GM21423 (cell line): ENCODE measurements around the gene ZNF182.
"Not testable (repeated sequence)": the region's sequence is repeated elsewhere in the genome, so short reads cannot be mapped to it uniquely, and the experiment has no call there.

Source experiments
- ATAC-seq: cut with Tn5 transposase; IDR thresholded peaks from one replicate; pipeline ENCODE4 v1.9.1; 2021; ENCODE audit warnings: mild to moderate bottlenecking, moderate library complexity; ENCODE audit not compliant: unreplicated experiment

ZNF182 gene

GRCh38 chrX:48003758-48004457, at the start of gene ZNF182:
ZNF182 (minus strand) TSS chrX:48003989; CDS start chrX:48002609, 1,380 bp downstream.
- peak; percentile 87 for ATAC-seq

GRCh38 chrX:48046846-48047245, 43.1 kb upstream of the ZNF182 start:
- no peak for ATAC-seq

- ATAC-seq: no peak
These were observed 41.9 kb upstream of the ZNF182 start for GRCh38 chrX:48045410-48046311.

GRCh38 chrX:48043056-48043455, 39.3 kb upstream of the ZNF182 start:
- ATAC-seq: no peak

- ATAC-seq: no peak
These were observed 32.1 kb upstream of the ZNF182 start for GRCh38 chrX:48035891-48036290.

GRCh38 chrX:48030641-48031173, 26.9 kb upstream of the ZNF182 start:
- ATAC-seq: not testable (repeated sequence)

- ATAC-seq: no peak
These were observed 26.4 kb upstream of the ZNF182 start for GRCh38 chrX:48030237-48030636.

- ATAC-seq: no peak
These were observed 24.3 kb upstream of the ZNF182 start for GRCh38 chrX:48028091-48028490.

- ATAC-seq: not testable (repeated sequence)
These were observed 23.8 kb upstream of the ZNF182 start for GRCh38 chrX:48027545-48027944.

GRCh38 chrX:48025561-48025960, 21.8 kb upstream of the ZNF182 start:
- ATAC-seq: no peak

GRCh38 chrX:48022738-48023137, 18.9 kb upstream of the ZNF182 start:
- no peak for ATAC-seq

- no peak for ATAC-seq
These were observed 18.3 kb upstream of the ZNF182 start for GRCh38 chrX:48022100-48022499.

- no peak for ATAC-seq
These were observed 17.5 kb upstream of the ZNF182 start for GRCh38 chrX:48021026-48021900.

- ATAC-seq: not testable (repeated sequence)
These were observed 16.7 kb upstream of the ZNF182 start for GRCh38 chrX:48020472-48020871.

- not testable (repeated sequence) for ATAC-seq
These were observed 16.1 kb upstream of the ZNF182 start for GRCh38 chrX:48019892-48020291.

- ATAC-seq: not testable (repeated sequence)
These were observed 13.0 kb upstream of the ZNF182 start for GRCh38 chrX:48016583-48017310.

- not testable (repeated sequence) for ATAC-seq
These were observed 5.7 kb upstream of the ZNF182 start for GRCh38 chrX:48009445-48009960.

GRCh38 chrX:48006688-48007087, 2.9 kb upstream of the ZNF182 start, which contains the start of gene SPACA5:
SPACA5 (plus strand) TSS chrX:48006988; CDS start chrX:48007803, 815 bp downstream.
- ATAC-seq: not testable (repeated sequence)

GRCh38 chrX:48003367-48003757, 427 bp downstream of the ZNF182 start:
- ATAC-seq: peak; percentile 27

- no peak for ATAC-seq
These were observed 860 bp downstream of the ZNF182 start for GRCh38 chrX:48002929-48003328.
